Suprapubic skin (tissue), 4 donors: ENCODE measurements around the gene DENND1C. TPM values are rescaled to one million over a fixed set of nuclear protein-coding genes. Genes with fewer than 3 reads are reported as not detected.

ENCODE experiments used
- DNase-seq, 2 donors: peaks; one replicate each; pipeline ENCODE4 v3.0.0-alpha.2; 2019; ENCODE audit warnings: low spot score in 2 of 2
- H3K27ac ChIP-seq: fragments of 200-600 bp; sonication (generic); one replicate; pipeline ENCODE4 v1.5.1; 2019
- H3K27me3 ChIP-seq: fragments of 200-600 bp; sonication (generic); one replicate; pipeline ENCODE4 v1.5.1; 2019
- H3K36me3 ChIP-seq: fragments of 200-600 bp; sonication (generic); one replicate; pipeline ENCODE4 v1.5.1; 2019
- H3K4me1 ChIP-seq: fragments of 200-600 bp; sonication (generic); one replicate; pipeline ENCODE4 v1.5.1; 2019
- H3K4me3 ChIP-seq: fragments of 200-600 bp; sonication (generic); one replicate; pipeline ENCODE4 v1.5.1; 2019; ENCODE audit warnings: mild to moderate bottlenecking
- H3K9me3 ChIP-seq: fragments of 200-600 bp; sonication (generic); one replicate; pipeline ENCODE4 v1.5.1; 2019
- EP300 ChIP-seq: sonication (generic); formaldehyde crosslinking; IDR thresholded peaks from one replicate; pipeline ENCODE4 v1.6.1; 2017; ENCODE audit warnings: antibody characterized with exemption
- POLR2A ChIP-seq, 2 donors: fragments of 450-650 bp; IDR thresholded peaks; one replicate each; pipeline ENCODE4 v1.6.1; 2017; ENCODE audit warnings: antibody characterized with exemption in 2 of 2, mild to moderate bottlenecking in 2 of 2, moderate library complexity in 2 of 2
- POLR2AphosphoS5 ChIP-seq, 3 donors: sonication (generic); formaldehyde crosslinking; IDR thresholded peaks; one replicate each; pipeline ENCODE4 v1.6.1; 2017; ENCODE audit warnings: antibody characterized with exemption in 3 of 3
- WGBS: methylation state at CpG from one replicate; pipeline ENCODE4 v1.1.5; 2018; 5-methylcytosine and 5-hydroxymethylcytosine counted together
- total RNA-seq, 4 donors: library from RNA; depleted of rRNA; stranded (reverse); fragments of >200 nt; gene quantifications; one replicate each; pipeline ENCODE4 v1.1.0, GENCODE V29; 2016
- TF ChIP-seq, protein P1 (sequence below), 2 donors: fragments of 200-600 bp in 1 of 2; fragments of 450-650 bp in 1 of 2; sonication (generic) in 1 of 2; IDR thresholded peaks; one replicate each; pipeline ENCODE4 v1.5.1; 2016 to 2019; ENCODE audit warnings: antibody characterized with exemption in 2 of 2, mild to moderate bottlenecking in 1 of 2, moderate library complexity in 1 of 2

Gene DENND1C
- total RNA-seq, 4 donors from 2014 or later: 0.23 to 3.7 (median 1.5) TPM

DNA sequence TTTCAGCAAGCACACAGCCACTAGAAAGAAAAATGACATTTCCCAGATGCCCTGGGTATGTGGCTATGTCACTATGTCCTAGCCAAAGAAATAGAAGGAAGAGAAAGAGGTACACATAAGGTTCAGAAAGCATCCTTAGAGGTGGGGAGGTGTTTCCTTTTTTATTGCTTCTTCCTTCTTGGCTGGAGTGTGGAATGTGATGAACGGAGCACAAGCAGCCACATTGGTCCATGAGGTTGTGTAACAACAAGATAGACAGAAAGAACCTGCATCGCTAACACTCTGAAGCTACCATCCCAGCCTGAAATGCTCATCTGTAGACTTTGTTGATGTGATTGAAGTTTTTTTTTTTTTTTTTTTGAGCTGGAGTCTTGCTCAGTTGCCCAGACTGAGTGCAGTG is 28.7 kb downstream of the DENND1C start:
- H3K36me3 ChIP-seq: peaks cover 41% of the 10 kb centered on the region
- H3K4me3 ChIP-seq: no peak overlapping the region
- no peak overlapping the region for H3K27ac ChIP-seq
- no peaks in the 10 kb centered on the region for H3K27me3 ChIP-seq
- H3K9me3 ChIP-seq: no peaks in the 10 kb centered on the region
- no peak for DNase-seq
- TF ChIP-seq EP300 (no peak), POLR2A (IDR thresholded peaks at IDR 0.05) (no peak), POLR2AphosphoS5 (IDR thresholded peaks at IDR 0.05) (no peak)
- TF ChIP-seq, protein P1, sequence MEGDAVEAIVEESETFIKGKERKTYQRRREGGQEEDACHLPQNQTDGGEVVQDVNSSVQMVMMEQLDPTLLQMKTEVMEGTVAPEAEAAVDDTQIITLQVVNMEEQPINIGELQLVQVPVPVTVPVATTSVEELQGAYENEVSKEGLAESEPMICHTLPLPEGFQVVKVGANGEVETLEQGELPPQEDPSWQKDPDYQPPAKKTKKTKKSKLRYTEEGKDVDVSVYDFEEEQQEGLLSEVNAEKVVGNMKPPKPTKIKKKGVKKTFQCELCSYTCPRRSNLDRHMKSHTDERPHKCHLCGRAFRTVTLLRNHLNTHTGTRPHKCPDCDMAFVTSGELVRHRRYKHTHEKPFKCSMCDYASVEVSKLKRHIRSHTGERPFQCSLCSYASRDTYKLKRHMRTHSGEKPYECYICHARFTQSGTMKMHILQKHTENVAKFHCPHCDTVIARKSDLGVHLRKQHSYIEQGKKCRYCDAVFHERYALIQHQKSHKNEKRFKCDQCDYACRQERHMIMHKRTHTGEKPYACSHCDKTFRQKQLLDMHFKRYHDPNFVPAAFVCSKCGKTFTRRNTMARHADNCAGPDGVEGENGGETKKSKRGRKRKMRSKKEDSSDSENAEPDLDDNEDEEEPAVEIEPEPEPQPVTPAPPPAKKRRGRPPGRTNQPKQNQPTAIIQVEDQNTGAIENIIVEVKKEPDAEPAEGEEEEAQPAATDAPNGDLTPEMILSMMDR (IDR thresholded peaks at IDR 0.05): no peak
- peaks cover under 1% of the 10 kb centered on the region for H3K4me1 ChIP-seq
- 96% methylated on average over 2 of the region's 2 CpGs for WGBS

DNA sequence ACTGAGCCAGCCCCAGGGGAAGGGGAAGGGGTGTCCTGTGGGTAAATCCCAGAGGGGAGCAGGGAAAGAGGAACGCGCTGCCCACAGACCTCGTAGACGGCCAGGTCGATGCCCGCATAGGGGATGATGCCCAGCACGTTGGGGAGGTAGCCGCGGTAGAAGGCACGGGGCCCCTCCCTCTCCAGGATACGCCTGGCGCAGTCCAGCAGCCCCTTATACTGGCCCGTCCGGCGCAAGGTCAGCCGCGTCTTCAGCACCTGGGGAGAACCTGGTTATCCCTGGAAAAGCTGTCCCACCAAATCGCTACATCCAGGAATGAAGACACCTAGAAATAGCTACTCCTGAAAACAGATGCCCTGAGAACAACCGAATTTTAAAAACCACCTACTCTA is 29.4 kb downstream of the DENND1C start:
- TF ChIP-seq EP300 (no peak), POLR2A (IDR thresholded peaks at IDR 0.05) (no peak), POLR2AphosphoS5 (IDR thresholded peaks at IDR 0.05) (no peak)
- Histone ChIP-seq H3K27ac (no peak overlapping the region), H3K27me3 (no peaks in the 10 kb centered on the region), H3K36me3 (peaks cover 41% of the 10 kb centered on the region), H3K4me3 (no peak overlapping the region), H3K9me3 (no peaks in the 10 kb centered on the region), H3K4me1 (no peaks in the 10 kb centered on the region)
- no peak for DNase-seq
- WGBS: 94% methylated on average over 19 of the region's 19 CpGs

DNA sequence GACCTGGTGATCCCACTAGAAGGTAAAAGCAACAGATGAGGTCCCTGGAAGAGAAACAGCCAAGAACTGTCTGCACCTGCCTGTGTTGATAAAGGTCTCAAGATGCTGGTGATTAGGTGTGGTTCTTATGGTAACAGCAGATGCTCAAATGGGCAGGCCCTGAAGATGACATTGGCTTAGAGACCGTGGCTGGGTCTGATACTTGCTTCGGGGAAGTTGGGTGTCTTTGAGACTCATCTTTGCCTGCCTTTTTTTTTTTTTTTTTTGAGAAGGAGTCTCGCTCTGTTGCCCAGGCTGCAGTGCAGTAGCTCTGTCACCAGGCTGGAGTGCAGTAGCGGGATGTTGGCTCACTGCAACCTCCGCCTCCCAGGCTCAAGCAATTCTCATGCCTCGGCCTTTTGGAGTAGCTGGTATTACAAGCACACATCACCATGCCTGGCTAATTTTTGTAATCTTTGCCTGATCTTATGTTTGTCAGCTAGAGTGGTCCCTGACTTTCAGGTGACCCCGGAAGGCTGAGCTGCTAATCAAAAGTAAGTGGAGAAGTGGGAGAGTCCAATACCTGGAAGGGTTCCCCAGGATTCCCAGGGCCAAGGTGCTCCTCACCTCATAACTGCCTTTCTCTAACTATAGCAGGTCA is 29.9 kb downstream of the DENND1C start:
- DNase-seq: no peak

DNA sequence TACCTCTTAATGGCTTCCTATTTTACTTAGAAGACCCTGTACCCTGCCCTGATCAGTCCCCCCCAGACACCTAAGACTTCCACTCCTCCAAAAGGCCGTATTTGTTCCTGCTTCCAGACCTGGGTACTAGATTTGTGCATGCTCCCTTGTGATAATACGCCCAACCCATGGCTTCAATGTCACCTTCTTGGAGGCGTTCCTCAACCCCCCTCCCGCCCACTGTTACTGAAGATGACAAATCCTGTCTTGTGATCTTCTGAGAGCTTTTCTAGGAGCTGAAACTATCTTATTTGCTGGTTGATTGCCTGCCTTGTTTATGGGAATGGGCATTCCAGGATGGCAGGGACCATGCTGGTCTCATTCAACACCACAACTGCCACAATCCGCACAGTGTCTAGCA is 31.4 kb downstream of the DENND1C start:
- no peaks in the 10 kb centered on the region for H3K9me3 ChIP-seq
- no peak overlapping the region for H3K27ac ChIP-seq
- H3K27me3 ChIP-seq: no peaks in the 10 kb centered on the region
- TF ChIP-seq POLR2A (IDR thresholded peaks at IDR 0.05): no peak
- TF ChIP-seq POLR2AphosphoS5 (IDR thresholded peaks at IDR 0.05): no peak
- TF ChIP-seq, protein P1 (IDR thresholded peaks at IDR 0.05): no peak
- no peak for TF ChIP-seq EP300
- WGBS: 97% methylated on average over 5 of the region's 5 CpGs
- no peaks in the 10 kb centered on the region for H3K4me1 ChIP-seq
- DNase-seq: no peak
- H3K4me3 ChIP-seq: no peak overlapping the region
- peaks cover 51% of the 10 kb centered on the region for H3K36me3 ChIP-seq

More for the DNA sequence above, 29.9 kb downstream of the DENND1C start:
- no peak overlapping the region for H3K4me3 ChIP-seq
- WGBS: 86% methylated on average over 7 of the region's 7 CpGs
- H3K27me3 ChIP-seq: no peaks in the 10 kb centered on the region
- no peak for TF ChIP-seq EP300
- no peak for TF ChIP-seq POLR2AphosphoS5 (IDR thresholded peaks at IDR 0.05)
- no peak for TF ChIP-seq POLR2A (IDR thresholded peaks at IDR 0.05)
- TF ChIP-seq, protein P1 (IDR thresholded peaks at IDR 0.05): no peak
- H3K9me3 ChIP-seq: no peaks in the 10 kb centered on the region
- no peak overlapping the region for H3K27ac ChIP-seq
- H3K36me3 ChIP-seq: peaks cover 46% of the 10 kb centered on the region
- H3K4me1 ChIP-seq: no peaks in the 10 kb centered on the region

DNA sequence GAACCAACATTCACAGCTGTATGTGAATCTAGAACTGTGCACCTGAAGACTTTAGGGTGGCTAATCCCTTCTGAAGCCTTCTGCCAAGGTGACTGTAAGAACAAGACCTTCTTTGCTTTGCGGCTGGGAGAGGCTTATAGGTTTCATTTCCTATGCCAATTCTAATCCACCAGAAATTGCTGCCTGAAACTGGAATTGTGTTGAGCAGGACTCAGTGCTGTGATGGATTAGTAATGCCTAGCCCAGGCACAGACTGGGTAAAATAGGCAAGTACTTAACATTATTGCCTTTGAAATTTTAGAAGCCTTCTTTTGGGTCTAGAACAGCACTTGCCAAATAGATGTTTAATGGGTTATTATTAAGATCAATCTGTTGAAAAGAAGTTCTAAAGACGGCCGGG is 33.5 kb downstream of the DENND1C start:
- no peak for DNase-seq
- Histone ChIP-seq H3K27me3 (no peaks in the 10 kb centered on the region), H3K27ac (no peak overlapping the region), H3K36me3 (peaks cover 37% of the 10 kb centered on the region), H3K4me3 (no peak overlapping the region), H3K4me1 (no peaks in the 10 kb centered on the region), H3K9me3 (no peaks in the 10 kb centered on the region)
- TF ChIP-seq POLR2A (IDR thresholded peaks at IDR 0.05): no peak
- TF ChIP-seq EP300: no peak
- TF ChIP-seq POLR2AphosphoS5 (IDR thresholded peaks at IDR 0.05): no peak
- TF ChIP-seq, protein P1 (IDR thresholded peaks at IDR 0.05): no peak
- WGBS: 93% methylated on average over 3 of the region's 3 CpGs
